ENCODE results near the gene APLP1.

GRCh38 chr19:35904311-35905068, 36.1 kb downstream of the APLP1 start:
- TF ChIP-seq SMC3 (IDR thresholded peaks at IDR 0.05; ENCODE audit: low read depth, low read length) (no peak), CTCF (conservative IDR thresholded peaks at IDR 0.05; ENCODE audit: low read depth, low read length) (no peak), POLR2A (IDR thresholded peaks at IDR 0.05; ENCODE audit: low read depth, low read length) (no peak), USF2 (IDR thresholded peaks at IDR 0.05; ENCODE audit: low read depth, low read length) (no peak), MXI1 (IDR thresholded peaks at IDR 0.05; ENCODE audit: borderline replicate concordance, low read depth, low read length) (no peak), CHD1 (IDR thresholded peaks at IDR 0.05; ENCODE audit: low read depth, low read length) (no peak)

Data from IMR-90 (cell line).